Esophagus squamous epithelium (tissue), 4 donors: Measurements from ENCODE around the gene CHRNA4.

Source experiments
- POLR2A ChIP-seq, 4 donors: fragments of 450-650 bp; IDR thresholded peaks; one replicate each; pipeline ENCODE4 v1.6.1; 2017; ENCODE audit warnings: antibody characterized with exemption in 4 of 4, mild to moderate bottlenecking in 4 of 4, moderate library complexity in 3 of 4
- TF ChIP-seq, protein P1 (sequence below), 6 experiments: fragments of 450-650 bp in 4 of 6; fragments of 200-600 bp in 2 of 6; sonication (generic) in 2 of 6; IDR thresholded peaks; one replicate each; pipeline ENCODE4 v1.5.1; 2016 to 2019; ENCODE audit warnings: antibody characterized with exemption in 6 of 6, mild to moderate bottlenecking in 4 of 6, moderate library complexity in 4 of 6

DNA sequence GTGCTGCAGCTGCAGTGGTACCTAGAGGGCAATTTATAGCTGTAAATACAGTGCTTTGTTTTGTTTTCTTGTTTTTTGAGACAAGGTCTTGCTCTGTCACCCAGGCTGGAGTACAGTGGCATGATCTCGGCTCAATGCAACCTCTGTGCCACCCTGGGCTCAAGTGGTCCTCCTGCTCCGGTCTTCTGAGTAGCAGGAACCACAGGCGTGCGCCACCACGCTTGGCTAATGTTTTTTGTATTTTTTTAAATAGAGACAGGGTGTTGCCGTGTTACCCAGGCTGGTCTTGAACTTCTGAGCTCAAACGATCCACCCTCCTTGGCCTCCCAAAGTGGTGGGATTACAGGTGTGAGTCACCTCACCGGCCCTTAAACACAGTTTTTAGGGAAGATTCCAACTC is 26.8 kb downstream of the CHRNA4 start:
- TF ChIP-seq, protein P1, sequence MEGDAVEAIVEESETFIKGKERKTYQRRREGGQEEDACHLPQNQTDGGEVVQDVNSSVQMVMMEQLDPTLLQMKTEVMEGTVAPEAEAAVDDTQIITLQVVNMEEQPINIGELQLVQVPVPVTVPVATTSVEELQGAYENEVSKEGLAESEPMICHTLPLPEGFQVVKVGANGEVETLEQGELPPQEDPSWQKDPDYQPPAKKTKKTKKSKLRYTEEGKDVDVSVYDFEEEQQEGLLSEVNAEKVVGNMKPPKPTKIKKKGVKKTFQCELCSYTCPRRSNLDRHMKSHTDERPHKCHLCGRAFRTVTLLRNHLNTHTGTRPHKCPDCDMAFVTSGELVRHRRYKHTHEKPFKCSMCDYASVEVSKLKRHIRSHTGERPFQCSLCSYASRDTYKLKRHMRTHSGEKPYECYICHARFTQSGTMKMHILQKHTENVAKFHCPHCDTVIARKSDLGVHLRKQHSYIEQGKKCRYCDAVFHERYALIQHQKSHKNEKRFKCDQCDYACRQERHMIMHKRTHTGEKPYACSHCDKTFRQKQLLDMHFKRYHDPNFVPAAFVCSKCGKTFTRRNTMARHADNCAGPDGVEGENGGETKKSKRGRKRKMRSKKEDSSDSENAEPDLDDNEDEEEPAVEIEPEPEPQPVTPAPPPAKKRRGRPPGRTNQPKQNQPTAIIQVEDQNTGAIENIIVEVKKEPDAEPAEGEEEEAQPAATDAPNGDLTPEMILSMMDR (IDR thresholded peaks at IDR 0.05), result no peak
- TF ChIP-seq POLR2A (IDR thresholded peaks at IDR 0.05), result no peak
